CD4-positive, alpha-beta T cell (primary cell): ENCODE data around the gene ABCB9. TPM values are rescaled to one million over a fixed set of nuclear protein-coding genes. Genes with fewer than 3 reads are reported as not detected.

Experiments
- ATAC-seq: fragments of 200-7000 bp; cut with Tn5 transposase; one replicate; pipeline ENCODE4 v1.10.0; 2022; ENCODE audit warnings: mild to moderate bottlenecking; ENCODE audit not compliant: poor library complexity
- CTCF ChIA-PET: fragments of 350-600 bp; sonication (Branson Sonifier 250); formaldehyde crosslinking; loops from one replicate; lab custom pipeline; 2021; ENCODE audit warnings: antibody characterized with exemption, inconsistent platforms; lab: Charles Lee
- POLR2A ChIA-PET: fragments of 350-600 bp; sonication (Branson Sonifier 250); formaldehyde crosslinking; loops from one replicate; lab custom pipeline; 2021; ENCODE audit warnings: antibody characterized with exemption, inconsistent platforms; lab: Charles Lee
- DNase-seq, 14 experiments: peaks; one replicate each; pipeline ENCODE4 v3.0.0-alpha.2; 2013 to 2020; ENCODE audit warnings: mixed read lengths in 2 of 14
- H3K27ac ChIP-seq, 2 donors: one replicate each; pipeline versions ENCODE4 v1.5.1 to v1.7.0; 2013; ENCODE audit warnings: low read length in 2 of 2, low read depth in 1 of 2, mild to moderate bottlenecking in 1 of 2
- H3K27me3 ChIP-seq, 2 experiments: 1 replicate in 1 of 2; 2 replicates in 1 of 2; pipeline versions ENCODE4 v1.6.1 to v1.7.0; 2013; ENCODE audit warnings: low read length in 2 of 2, control low read depth in 1 of 2, mild to moderate bottlenecking in 1 of 2, moderate library complexity in 1 of 2; ENCODE audit not compliant: insufficient read depth in 2 of 2, control insufficient read depth in 1 of 2
- H3K36me3 ChIP-seq: one replicate; pipeline ENCODE4 v1.6.1; 2013; ENCODE audit warnings: low read length, control low read depth; ENCODE audit not compliant: insufficient read depth
- H3K4me1 ChIP-seq: one replicate; pipeline ENCODE4 v1.6.1; 2013; ENCODE audit warnings: low read length, control low read depth; ENCODE audit not compliant: insufficient read depth
- H3K4me3 ChIP-seq: one replicate; pipeline ENCODE4 v1.5.1; 2013; ENCODE audit warnings: mild to moderate bottlenecking, low read length, moderate library complexity
- H3K9me3 ChIP-seq, 2 experiments: 1 replicate in 1 of 2; 2 replicates in 1 of 2; pipeline versions ENCODE4 v1.6.1 to v1.7.0; 2013; ENCODE audit warnings: low read length in 2 of 2, mild to moderate bottlenecking in 2 of 2, control low read depth in 1 of 2, moderate library complexity in 1 of 2; ENCODE audit not compliant: control insufficient read depth in 1 of 2, insufficient read depth in 1 of 2
- H3K27ac Mint-ChIP-seq: one replicate; pipeline ENCODE4 v1.8.0; 2020; ENCODE audit warnings: mixed read lengths
- H3K27me3 Mint-ChIP-seq: one replicate; pipeline ENCODE4 v1.8.0; 2021; ENCODE audit warnings: mixed read lengths
- H3K36me3 Mint-ChIP-seq: one replicate; pipeline ENCODE4 v1.8.0; 2021; ENCODE audit warnings: low read depth, mixed read lengths
- H3K4me1 Mint-ChIP-seq: one replicate; pipeline ENCODE4 v1.8.0; 2021; ENCODE audit warnings: low read depth, mixed read lengths
- H3K4me3 Mint-ChIP-seq: one replicate; pipeline ENCODE4 v1.8.0; 2020; ENCODE audit warnings: mild to moderate bottlenecking, mixed read lengths
- H3K9me3 Mint-ChIP-seq: one replicate; pipeline ENCODE4 v1.8.0; 2020; ENCODE audit warnings: mixed read lengths
- CTCF ChIP-seq: fragments of 200-600 bp; IDR thresholded peaks from one replicate; pipeline ENCODE4 v1.8.0; 2022; ENCODE audit warnings: antibody characterized with exemption, mild to moderate bottlenecking
- intact Hi-C, 2 experiments: fragments of 100-400 bp; cut with DNase I in 1 of 2; cut with micrococcal nuclease in 1 of 2; formaldehyde crosslinking; loops; one replicate each; pipeline versions ENCODE4 v1.15.1 to v1.9.0; 2023 to 2025; cut with DNase I, micrococcal nuclease
- total RNA-seq, 174 experiments: library from RNA in 2 of 174; stranded (reverse) in 2 of 174; gene quantifications; one replicate each; pipeline ENCODE4 v1.2.3 and lab custom pipeline; 2021 to 2026

Gene ABCB9
- total RNA-seq, 2 experiments from 2014 or later, result 5.4 to 6.2 TPM

- Mint-ChIP-seq H3K36me3 (peaks cover 43% of the 10 kb centered on the region), H3K9me3 (no peaks in the 10 kb centered on the region), H3K4me1 (peaks cover 34% of the 10 kb centered on the region), H3K27me3 (no peaks in the 10 kb centered on the region), H3K27ac (no peak overlapping the region), H3K4me3 (no peak overlapping the region)
- Histone ChIP-seq H3K4me3 (no peak overlapping the region), H3K9me3 (no peaks in the 10 kb centered on the region), H3K4me1 (peaks cover 37% of the 10 kb centered on the region), H3K36me3 (peaks cover 38% of the 10 kb centered on the region), H3K27ac (no peak overlapping the region), H3K27me3 (no peaks in the 10 kb centered on the region)
- POLR2A ChIA-PET, result interaction anchor here (1.2 kb wide), 1 partner anchor 11 kb away, joined by 4 read pairs; the partner anchor contains the start of gene OGFOD2
- no peak for TF ChIP-seq CTCF
- CTCF ChIA-PET, result no interaction called here
- ATAC-seq (no peak), DNase-seq (no peak)
- intact Hi-C loops, result no loop called here
Observed at GRCh38 chr12:122986258-122986871, 20.1 kb upstream of the ABCB9 start.

GRCh38 chr12:122985338-122986257, 19.3 kb upstream of the ABCB9 start:
- Histone ChIP-seq H3K4me1 (peaks cover 42% of the 10 kb centered on the region), H3K36me3 (peaks cover 38% of the 10 kb centered on the region), H3K27ac (no peak overlapping the region), H3K4me3 (no peak overlapping the region), H3K9me3 (no peaks in the 10 kb centered on the region), H3K27me3 (no peaks in the 10 kb centered on the region)
- H3K27me3 Mint-ChIP-seq, result no peaks in the 10 kb centered on the region
- POLR2A ChIA-PET, result interaction anchor here (1.0 kb wide), 1 partner anchor 10 kb away, joined by 3 read pairs; the partner anchor contains the start of gene OGFOD2
- intact Hi-C loops, result no loop called here
- H3K4me3 Mint-ChIP-seq, result no peak overlapping the region
- H3K4me1 Mint-ChIP-seq, result peaks cover 34% of the 10 kb centered on the region
- DNase-seq (no peak), ATAC-seq (no peak)
- H3K9me3 Mint-ChIP-seq, result no peaks in the 10 kb centered on the region
- peaks cover 43% of the 10 kb centered on the region for H3K36me3 Mint-ChIP-seq
- CTCF ChIA-PET, result no interaction called here
- TF ChIP-seq CTCF, result no peak
- peak overlapping the region; percentile 92 for H3K27ac Mint-ChIP-seq

- ATAC-seq, result no peak
- TF ChIP-seq CTCF, result no peak
- peaks cover 38% of the 10 kb centered on the region for H3K4me1 Mint-ChIP-seq
- H3K27me3 Mint-ChIP-seq, result no peaks in the 10 kb centered on the region
- H3K36me3 ChIP-seq, result peaks cover 38% of the 10 kb centered on the region
- peaks cover 47% of the 10 kb centered on the region for H3K36me3 Mint-ChIP-seq
- peak overlapping the region; percentile 68 for H3K4me3 Mint-ChIP-seq
- H3K27ac Mint-ChIP-seq, result peak overlapping the region; percentile 92
- H3K27me3 ChIP-seq, result no peaks in the 10 kb centered on the region
- CTCF ChIA-PET, result interaction anchor here (0.5 kb wide), 1 partner anchor 34 kb away, joined by 3 read pairs; no protein-coding TSS in a partner anchor
- no peaks in the 10 kb centered on the region for H3K9me3 Mint-ChIP-seq
- H3K9me3 ChIP-seq, result no peaks in the 10 kb centered on the region
- H3K4me1 ChIP-seq, result peaks cover 47% of the 10 kb centered on the region
- no peak for DNase-seq
- POLR2A ChIA-PET, result interaction anchor here (1.0 kb wide), 3 partner anchors 9 to 248 kb away, joined by 3 to 4 read pairs (median 4); partner anchors contain the start of genes MPHOSPH9 and OGFOD2
- intact Hi-C loops, result no loop called here
- H3K4me3 ChIP-seq, result no peak overlapping the region
- H3K27ac ChIP-seq, result no peak overlapping the region
Observed at GRCh38 chr12:122984612-122985337, 18.5 kb upstream of the ABCB9 start.
